ENCODE measurements around the gene NRF1.

NRF1 gene

GRCh38 chr7:129677796-129678195 lies 66.3 kb downstream of the NRF1 start:
- H3K27me3 ChIP-seq (ENCODE audit: control insufficient read depth, insufficient read depth, low read length) = no peaks in the 10 kb centered on the region
- H3K4me3 ChIP-seq (ENCODE audit: low read length) = no peak overlapping the region
- H3K9ac ChIP-seq (ENCODE audit: low read length) = no peak overlapping the region
- H3K27ac ChIP-seq (ENCODE audit: low read depth, low read length) = no peak overlapping the region
- H3K4me1 ChIP-seq (ENCODE audit: control insufficient read depth, insufficient read depth, low read length) = no peaks in the 10 kb centered on the region
- H3K36me3 ChIP-seq (ENCODE audit: control insufficient read depth, insufficient read depth, low read length) = peaks cover 5% of the 10 kb centered on the region

- peaks cover 5% of the 10 kb centered on the region for H3K36me3 ChIP-seq (ENCODE audit: control insufficient read depth, insufficient read depth, low read length)
- no peak overlapping the region for H3K9ac ChIP-seq (ENCODE audit: low read length)
- H3K27ac ChIP-seq (ENCODE audit: low read depth, low read length) = no peak overlapping the region
- H3K4me1 ChIP-seq (ENCODE audit: control insufficient read depth, insufficient read depth, low read length) = no peaks in the 10 kb centered on the region
- H3K4me3 ChIP-seq (ENCODE audit: low read length) = no peak overlapping the region
- H3K27me3 ChIP-seq (ENCODE audit: control insufficient read depth, insufficient read depth, low read length) = no peaks in the 10 kb centered on the region
Observed at GRCh38 chr7:129678606-129679005, 67.1 kb downstream of the NRF1 start.

GRCh38 chr7:129680400-129680799 lies 68.9 kb downstream of the NRF1 start:
- Histone ChIP-seq H3K9ac (ENCODE audit: low read length) (no peak overlapping the region), H3K4me3 (ENCODE audit: low read length) (no peak overlapping the region), H3K27me3 (ENCODE audit: control insufficient read depth, insufficient read depth, low read length) (no peaks in the 10 kb centered on the region), H3K4me1 (ENCODE audit: control insufficient read depth, insufficient read depth, low read length) (no peaks in the 10 kb centered on the region), H3K27ac (ENCODE audit: low read depth, low read length) (no peak overlapping the region), H3K36me3 (ENCODE audit: control insufficient read depth, insufficient read depth, low read length) (peaks cover 2% of the 10 kb centered on the region)

GRCh38 chr7:129684777-129685176 lies 73.3 kb downstream of the NRF1 start:
- no peaks in the 10 kb centered on the region for H3K4me1 ChIP-seq (ENCODE audit: control insufficient read depth, insufficient read depth, low read length)
- H3K36me3 ChIP-seq (ENCODE audit: control insufficient read depth, insufficient read depth, low read length) = peaks cover 3% of the 10 kb centered on the region
- H3K9ac ChIP-seq (ENCODE audit: low read length) = no peak overlapping the region
- no peak overlapping the region for H3K27ac ChIP-seq (ENCODE audit: low read depth, low read length)
- H3K27me3 ChIP-seq (ENCODE audit: control insufficient read depth, insufficient read depth, low read length) = no peaks in the 10 kb centered on the region
- no peak overlapping the region for H3K4me3 ChIP-seq (ENCODE audit: low read length)

GRCh38 chr7:129686063-129686462 lies 74.5 kb downstream of the NRF1 start:
- no peak overlapping the region for H3K27ac ChIP-seq (ENCODE audit: low read depth, low read length)
- H3K9ac ChIP-seq (ENCODE audit: low read length) = no peak overlapping the region
- H3K27me3 ChIP-seq (ENCODE audit: control insufficient read depth, insufficient read depth, low read length) = no peaks in the 10 kb centered on the region
- no peak overlapping the region for H3K4me3 ChIP-seq (ENCODE audit: low read length)
- no peaks in the 10 kb centered on the region for H3K4me1 ChIP-seq (ENCODE audit: control insufficient read depth, insufficient read depth, low read length)
- H3K36me3 ChIP-seq (ENCODE audit: control insufficient read depth, insufficient read depth, low read length) = peaks cover 4% of the 10 kb centered on the region

- Histone ChIP-seq H3K27me3 (ENCODE audit: control insufficient read depth, insufficient read depth, low read length) (no peaks in the 10 kb centered on the region), H3K4me1 (ENCODE audit: control insufficient read depth, insufficient read depth, low read length) (no peaks in the 10 kb centered on the region), H3K9ac (ENCODE audit: low read length) (no peak overlapping the region), H3K36me3 (ENCODE audit: control insufficient read depth, insufficient read depth, low read length) (peaks cover 11% of the 10 kb centered on the region), H3K4me3 (ENCODE audit: low read length) (no peak overlapping the region), H3K27ac (ENCODE audit: low read depth, low read length) (no peak overlapping the region)
Observed at GRCh38 chr7:129688503-129689222, 77.1 kb downstream of the NRF1 start.

GRCh38 chr7:129689995-129690581 lies 78.6 kb downstream of the NRF1 start:
- Histone ChIP-seq H3K9ac (ENCODE audit: low read length) (no peak overlapping the region), H3K27me3 (ENCODE audit: control insufficient read depth, insufficient read depth, low read length) (no peaks in the 10 kb centered on the region), H3K36me3 (ENCODE audit: control insufficient read depth, insufficient read depth, low read length) (peaks cover 11% of the 10 kb centered on the region), H3K27ac (ENCODE audit: low read depth, low read length) (no peak overlapping the region), H3K4me3 (ENCODE audit: low read length) (no peak overlapping the region), H3K4me1 (ENCODE audit: control insufficient read depth, insufficient read depth, low read length) (no peaks in the 10 kb centered on the region)

GRCh38 chr7:129690701-129691100 lies 79.2 kb downstream of the NRF1 start:
- H3K27ac ChIP-seq (ENCODE audit: low read depth, low read length) = no peak overlapping the region
- H3K36me3 ChIP-seq (ENCODE audit: control insufficient read depth, insufficient read depth, low read length) = peaks cover 11% of the 10 kb centered on the region

GRCh38 chr7:129698516-129699418 lies 87.2 kb downstream of the NRF1 start:
- Histone ChIP-seq H3K36me3 (ENCODE audit: control insufficient read depth, insufficient read depth, low read length) (no peaks in the 10 kb centered on the region), H3K27me3 (ENCODE audit: control insufficient read depth, insufficient read depth, low read length) (no peaks in the 10 kb centered on the region), H3K27ac (ENCODE audit: low read depth, low read length) (no peak overlapping the region), H3K4me3 (ENCODE audit: low read length) (no peak overlapping the region), H3K4me1 (ENCODE audit: control insufficient read depth, insufficient read depth, low read length) (no peaks in the 10 kb centered on the region), H3K9ac (ENCODE audit: low read length) (no peak overlapping the region)

More at GRCh38 chr7:129690701-129691100, 79.2 kb downstream of the NRF1 start:
- H3K4me1 ChIP-seq (ENCODE audit: control insufficient read depth, insufficient read depth, low read length) = no peaks in the 10 kb centered on the region
- H3K4me3 ChIP-seq (ENCODE audit: low read length) = no peak overlapping the region
- H3K9ac ChIP-seq (ENCODE audit: low read length) = no peak overlapping the region
- no peaks in the 10 kb centered on the region for H3K27me3 ChIP-seq (ENCODE audit: control insufficient read depth, insufficient read depth, low read length)

- no peak overlapping the region for H3K9ac ChIP-seq (ENCODE audit: low read length)
Observed at GRCh38 chr7:129702316-129702715, 90.8 kb downstream of the NRF1 start.

GRCh38 chr7:129702761-129703338 lies 91.3 kb downstream of the NRF1 start:
- Histone ChIP-seq H3K36me3 (ENCODE audit: control insufficient read depth, insufficient read depth, low read length) (no peaks in the 10 kb centered on the region), H3K9ac (ENCODE audit: low read length) (no peak overlapping the region), H3K27ac (ENCODE audit: low read depth, low read length) (no peak overlapping the region), H3K27me3 (ENCODE audit: control insufficient read depth, insufficient read depth, low read length) (no peaks in the 10 kb centered on the region), H3K4me1 (ENCODE audit: control insufficient read depth, insufficient read depth, low read length) (no peaks in the 10 kb centered on the region), H3K4me3 (ENCODE audit: low read length) (no peak overlapping the region)

More at GRCh38 chr7:129702316-129702715, 90.8 kb downstream of the NRF1 start:
- Histone ChIP-seq H3K4me1 (ENCODE audit: control insufficient read depth, insufficient read depth, low read length) (no peaks in the 10 kb centered on the region), H3K4me3 (ENCODE audit: low read length) (no peak overlapping the region), H3K36me3 (ENCODE audit: control insufficient read depth, insufficient read depth, low read length) (no peaks in the 10 kb centered on the region), H3K27me3 (ENCODE audit: control insufficient read depth, insufficient read depth, low read length) (no peaks in the 10 kb centered on the region), H3K27ac (ENCODE audit: low read depth, low read length) (no peak overlapping the region)

- Histone ChIP-seq H3K27ac (ENCODE audit: low read depth, low read length) (no peak overlapping the region), H3K27me3 (ENCODE audit: control insufficient read depth, insufficient read depth, low read length) (no peaks in the 10 kb centered on the region), H3K9ac (ENCODE audit: low read length) (no peak overlapping the region), H3K4me3 (ENCODE audit: low read length) (no peak overlapping the region), H3K36me3 (ENCODE audit: control insufficient read depth, insufficient read depth, low read length) (no peaks in the 10 kb centered on the region), H3K4me1 (ENCODE audit: control insufficient read depth, insufficient read depth, low read length) (no peaks in the 10 kb centered on the region)
Observed at GRCh38 chr7:129703751-129704150, 92.2 kb downstream of the NRF1 start.
